ENCODE data around the gene ADAM23.

DNA sequence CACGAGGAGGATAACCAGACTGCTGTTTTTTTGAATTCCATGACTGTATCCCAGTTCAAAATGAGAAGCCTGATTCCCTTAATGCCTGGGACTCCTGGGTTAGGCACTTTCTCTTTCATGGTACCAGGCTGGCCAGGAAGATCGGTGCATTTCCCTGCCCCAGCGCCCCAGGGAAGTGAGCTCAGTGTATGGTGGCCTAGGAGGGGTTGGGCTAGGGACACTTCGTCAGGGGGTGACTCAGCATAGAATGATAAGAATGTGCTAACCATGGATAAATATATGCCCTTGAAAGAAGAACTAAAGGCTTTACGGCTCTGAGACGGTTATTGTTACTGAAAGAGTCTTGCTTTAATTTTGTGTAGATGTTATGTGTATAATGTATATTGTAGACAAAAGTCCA lies 171.5 kb downstream of the ADAM23 start:
- TF ChIP-seq, protein P1, sequence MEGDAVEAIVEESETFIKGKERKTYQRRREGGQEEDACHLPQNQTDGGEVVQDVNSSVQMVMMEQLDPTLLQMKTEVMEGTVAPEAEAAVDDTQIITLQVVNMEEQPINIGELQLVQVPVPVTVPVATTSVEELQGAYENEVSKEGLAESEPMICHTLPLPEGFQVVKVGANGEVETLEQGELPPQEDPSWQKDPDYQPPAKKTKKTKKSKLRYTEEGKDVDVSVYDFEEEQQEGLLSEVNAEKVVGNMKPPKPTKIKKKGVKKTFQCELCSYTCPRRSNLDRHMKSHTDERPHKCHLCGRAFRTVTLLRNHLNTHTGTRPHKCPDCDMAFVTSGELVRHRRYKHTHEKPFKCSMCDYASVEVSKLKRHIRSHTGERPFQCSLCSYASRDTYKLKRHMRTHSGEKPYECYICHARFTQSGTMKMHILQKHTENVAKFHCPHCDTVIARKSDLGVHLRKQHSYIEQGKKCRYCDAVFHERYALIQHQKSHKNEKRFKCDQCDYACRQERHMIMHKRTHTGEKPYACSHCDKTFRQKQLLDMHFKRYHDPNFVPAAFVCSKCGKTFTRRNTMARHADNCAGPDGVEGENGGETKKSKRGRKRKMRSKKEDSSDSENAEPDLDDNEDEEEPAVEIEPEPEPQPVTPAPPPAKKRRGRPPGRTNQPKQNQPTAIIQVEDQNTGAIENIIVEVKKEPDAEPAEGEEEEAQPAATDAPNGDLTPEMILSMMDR (conservative IDR thresholded peaks at IDR 0.05; ENCODE audit: low read depth in 2 of 2) = no peak
- TF ChIP-seq EZH2 (IDR thresholded peaks at IDR 0.05; ENCODE audit: low read depth, unreplicated experiment) = no peak
- TF ChIP-seq POLR2AphosphoS5 (IDR thresholded peaks at IDR 0.05; ENCODE audit: low read depth) = no peak
- TF ChIP-seq CREB1 (CRISPR knock-in tag; IDR thresholded peaks at IDR 0.05; ENCODE audit: low read depth) = no peak
- no peak for TF ChIP-seq JUNB (IDR thresholded peaks at IDR 0.05; ENCODE audit: unreplicated experiment)
- TF ChIP-seq, protein P2, sequence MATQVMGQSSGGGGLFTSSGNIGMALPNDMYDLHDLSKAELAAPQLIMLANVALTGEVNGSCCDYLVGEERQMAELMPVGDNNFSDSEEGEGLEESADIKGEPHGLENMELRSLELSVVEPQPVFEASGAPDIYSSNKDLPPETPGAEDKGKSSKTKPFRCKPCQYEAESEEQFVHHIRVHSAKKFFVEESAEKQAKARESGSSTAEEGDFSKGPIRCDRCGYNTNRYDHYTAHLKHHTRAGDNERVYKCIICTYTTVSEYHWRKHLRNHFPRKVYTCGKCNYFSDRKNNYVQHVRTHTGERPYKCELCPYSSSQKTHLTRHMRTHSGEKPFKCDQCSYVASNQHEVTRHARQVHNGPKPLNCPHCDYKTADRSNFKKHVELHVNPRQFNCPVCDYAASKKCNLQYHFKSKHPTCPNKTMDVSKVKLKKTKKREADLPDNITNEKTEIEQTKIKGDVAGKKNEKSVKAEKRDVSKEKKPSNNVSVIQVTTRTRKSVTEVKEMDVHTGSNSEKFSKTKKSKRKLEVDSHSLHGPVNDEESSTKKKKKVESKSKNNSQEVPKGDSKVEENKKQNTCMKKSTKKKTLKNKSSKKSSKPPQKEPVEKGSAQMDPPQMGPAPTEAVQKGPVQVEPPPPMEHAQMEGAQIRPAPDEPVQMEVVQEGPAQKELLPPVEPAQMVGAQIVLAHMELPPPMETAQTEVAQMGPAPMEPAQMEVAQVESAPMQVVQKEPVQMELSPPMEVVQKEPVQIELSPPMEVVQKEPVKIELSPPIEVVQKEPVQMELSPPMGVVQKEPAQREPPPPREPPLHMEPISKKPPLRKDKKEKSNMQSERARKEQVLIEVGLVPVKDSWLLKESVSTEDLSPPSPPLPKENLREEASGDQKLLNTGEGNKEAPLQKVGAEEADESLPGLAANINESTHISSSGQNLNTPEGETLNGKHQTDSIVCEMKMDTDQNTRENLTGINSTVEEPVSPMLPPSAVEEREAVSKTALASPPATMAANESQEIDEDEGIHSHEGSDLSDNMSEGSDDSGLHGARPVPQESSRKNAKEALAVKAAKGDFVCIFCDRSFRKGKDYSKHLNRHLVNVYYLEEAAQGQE (IDR thresholded peaks at IDR 0.05; ENCODE audit: unreplicated experiment) = no peak
- TF ChIP-seq EZH2phosphoT487 (IDR thresholded peaks at IDR 0.05; ENCODE audit: unreplicated experiment) = no peak

All from GM23338 (cell line).